Endodermal cell (in vitro differentiated cells): ENCODE data around the gene H6PD. TPM values are rescaled to one million over a fixed set of nuclear protein-coding genes. Genes with fewer than 3 reads are reported as not detected.

Experiments used
- DNase-seq: peaks from one replicate; pipeline ENCODE4 v3.0.0-alpha.2; 2017
- H3K27ac ChIP-seq: 2 replicates; pipeline ENCODE4 v1.5.1; 2013; ENCODE audit warnings: mild to moderate bottlenecking, low read depth, low read length, moderate library complexity
- H3K27me3 ChIP-seq: 2 replicates; pipeline ENCODE4 v1.6.1; 2013; ENCODE audit warnings: mild to moderate bottlenecking, low read length, moderate library complexity; ENCODE audit not compliant: insufficient read depth, control insufficient read depth, poor library complexity, severe bottlenecking
- H3K36me3 ChIP-seq: 2 replicates; pipeline ENCODE4 v1.7.0; 2013; ENCODE audit warnings: mild to moderate bottlenecking, low read length, moderate library complexity; ENCODE audit not compliant: control insufficient read depth, insufficient read depth
- H3K4me1 ChIP-seq: one replicate; pipeline ENCODE4 v1.7.0; 2013; ENCODE audit warnings: low read length; ENCODE audit not compliant: control insufficient read depth, insufficient read depth
- H3K4me3 ChIP-seq: 2 replicates; pipeline ENCODE4 v1.5.1; 2013; ENCODE audit warnings: mild to moderate bottlenecking, low read length, moderate library complexity
- H3K9ac ChIP-seq: 2 replicates; pipeline ENCODE4 v1.6.1; 2013; ENCODE audit warnings: mild to moderate bottlenecking, low read length, moderate library complexity; ENCODE audit not compliant: poor library complexity, severe bottlenecking; ENCODE audit errors: extremely low read depth
- H3K9me3 ChIP-seq: 2 replicates; pipeline ENCODE4 v1.6.1; 2013; ENCODE audit warnings: mild to moderate bottlenecking, low read length, moderate library complexity; ENCODE audit not compliant: control insufficient read depth
- H3K27ac Mint-ChIP-seq: 2 replicates; pipeline ENCODE4 v1.8.0; 2020; ENCODE audit warnings: mixed read lengths
- H3K27me3 Mint-ChIP-seq: 2 replicates; pipeline ENCODE4 v1.8.0; 2021; ENCODE audit warnings: mild to moderate bottlenecking, mixed read lengths; ENCODE audit not compliant: insufficient read depth
- H3K36me3 Mint-ChIP-seq: 2 replicates; pipeline ENCODE4 v1.8.0; 2020; ENCODE audit warnings: low read depth, mixed read lengths
- H3K4me1 Mint-ChIP-seq: 2 replicates; pipeline ENCODE4 v1.8.0; 2020; ENCODE audit warnings: mixed read lengths
- H3K4me3 Mint-ChIP-seq: 2 replicates; pipeline ENCODE4 v1.8.0; 2020; ENCODE audit warnings: mild to moderate bottlenecking, moderate library complexity, mixed read lengths
- H3K9me3 Mint-ChIP-seq: 2 replicates; pipeline ENCODE4 v1.8.0; 2020; ENCODE audit warnings: mild to moderate bottlenecking, mixed read lengths
- WGBS, 2 experiments: methylation state at CpG; one replicate each; pipeline versions ENCODE4 v1.1.5 to v1.1.7; 2013; ENCODE audit warnings: missing lambda C conversion rate in 2 of 2, mixed read lengths in 1 of 2; ENCODE audit not compliant: insufficient coverage in 1 of 2, insufficient read length in 1 of 2; 5-methylcytosine and 5-hydroxymethylcytosine counted together
- total RNA-seq, 2 donors: library from RNA; stranded (reverse); fragmentation: NEBNext Ultra II Directional in 1 of 2; extraction: Animal tissue kit (Norgen Biotek cat#: 25700) in 1 of 2; gene quantifications; 2 replicates in 1 of 2; 3 replicates in 1 of 2; pipeline ENCODE4 v1.2.1, GENCODE V29; 2021
- TF ChIP-seq, protein P1 (sequence below): fragments of 200-600 bp; sonication (generic); conservative IDR thresholded peaks from 2 replicates; pipeline ENCODE4 v1.5.0; 2021; ENCODE audit warnings: antibody characterized with exemption, mild to moderate bottlenecking

H6PD gene
- total RNA-seq, 2 donors from 2014 or later, result 21.5 to 34.4 TPM

DNA sequence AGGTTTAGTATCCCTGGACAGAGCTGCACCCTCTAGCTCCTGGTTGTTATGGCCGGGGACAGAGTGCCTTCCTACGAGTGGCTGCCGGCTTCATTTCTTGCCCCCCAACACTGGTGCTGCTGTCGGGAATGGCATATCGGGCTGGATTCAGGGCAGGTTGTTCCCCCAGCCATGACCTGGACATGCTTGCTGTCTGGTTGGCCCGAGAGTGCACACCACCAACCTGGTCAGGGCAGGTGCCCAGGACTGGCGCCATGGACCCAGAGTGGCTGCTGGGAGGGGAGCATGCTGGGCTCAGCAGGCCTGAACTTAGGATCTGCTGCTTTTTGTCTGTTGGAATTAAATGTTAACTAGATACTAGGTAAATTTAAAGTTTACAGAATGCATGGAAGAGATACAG is 21.8 kb downstream of the H6PD start:
- H3K27ac ChIP-seq, result no peak overlapping the region
- WGBS, 2 experiments, result 90 to 93% methylated on average over 5 to 7 of the region's 7 CpGs
- TF ChIP-seq, protein P1, sequence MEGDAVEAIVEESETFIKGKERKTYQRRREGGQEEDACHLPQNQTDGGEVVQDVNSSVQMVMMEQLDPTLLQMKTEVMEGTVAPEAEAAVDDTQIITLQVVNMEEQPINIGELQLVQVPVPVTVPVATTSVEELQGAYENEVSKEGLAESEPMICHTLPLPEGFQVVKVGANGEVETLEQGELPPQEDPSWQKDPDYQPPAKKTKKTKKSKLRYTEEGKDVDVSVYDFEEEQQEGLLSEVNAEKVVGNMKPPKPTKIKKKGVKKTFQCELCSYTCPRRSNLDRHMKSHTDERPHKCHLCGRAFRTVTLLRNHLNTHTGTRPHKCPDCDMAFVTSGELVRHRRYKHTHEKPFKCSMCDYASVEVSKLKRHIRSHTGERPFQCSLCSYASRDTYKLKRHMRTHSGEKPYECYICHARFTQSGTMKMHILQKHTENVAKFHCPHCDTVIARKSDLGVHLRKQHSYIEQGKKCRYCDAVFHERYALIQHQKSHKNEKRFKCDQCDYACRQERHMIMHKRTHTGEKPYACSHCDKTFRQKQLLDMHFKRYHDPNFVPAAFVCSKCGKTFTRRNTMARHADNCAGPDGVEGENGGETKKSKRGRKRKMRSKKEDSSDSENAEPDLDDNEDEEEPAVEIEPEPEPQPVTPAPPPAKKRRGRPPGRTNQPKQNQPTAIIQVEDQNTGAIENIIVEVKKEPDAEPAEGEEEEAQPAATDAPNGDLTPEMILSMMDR, result no peak
- Mint-ChIP-seq H3K27ac (no peak overlapping the region), H3K9me3 (peaks cover 29% of the 10 kb centered on the region), H3K27me3 (no peaks in the 10 kb centered on the region), H3K4me1 (peaks cover 19% of the 10 kb centered on the region), H3K4me3 (no peak overlapping the region), H3K36me3 (peaks cover 32% of the 10 kb centered on the region)
- H3K9me3 ChIP-seq, result peaks cover 18% of the 10 kb centered on the region
- no peak overlapping the region for H3K4me3 ChIP-seq
- no peak for DNase-seq
- H3K27me3 ChIP-seq, result no peaks in the 10 kb centered on the region
- no peaks in the 10 kb centered on the region for H3K36me3 ChIP-seq
- no peak overlapping the region for H3K9ac ChIP-seq
- H3K4me1 ChIP-seq, result peaks cover 7% of the 10 kb centered on the region

DNA sequence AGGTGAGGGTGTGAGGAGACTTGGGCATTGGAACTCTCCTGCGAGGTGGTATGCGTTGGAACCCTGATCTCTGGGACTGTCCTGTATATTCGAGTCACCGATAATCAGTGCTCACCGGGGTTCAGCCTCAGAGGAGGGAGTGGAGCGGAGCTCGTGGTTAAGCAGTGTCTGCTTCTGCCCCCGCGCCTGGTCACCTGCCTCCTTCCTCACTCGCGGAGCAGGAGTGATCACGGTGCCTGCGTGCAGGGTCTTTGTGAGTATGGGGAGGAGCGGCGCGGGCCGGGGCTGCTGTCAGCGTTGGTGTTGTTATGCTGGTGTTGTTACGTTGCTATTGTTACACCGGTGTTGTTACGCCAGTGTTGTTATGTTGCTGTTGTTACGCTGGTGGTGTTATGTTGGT is 23.3 kb downstream of the H6PD start:
- Histone ChIP-seq H3K4me1 (peaks cover 2% of the 10 kb centered on the region), H3K27me3 (no peaks in the 10 kb centered on the region), H3K9ac (no peak overlapping the region), H3K36me3 (no peaks in the 10 kb centered on the region), H3K27ac (no peak overlapping the region), H3K9me3 (peaks cover 18% of the 10 kb centered on the region), H3K4me3 (no peak overlapping the region)
- peaks cover 29% of the 10 kb centered on the region for H3K9me3 Mint-ChIP-seq
- H3K36me3 Mint-ChIP-seq, result peaks cover 36% of the 10 kb centered on the region
- WGBS, 2 experiments, result 97 to 98% methylated on average over 7 to 22 of the region's 22 CpGs
- DNase-seq, result no peak
- H3K4me3 Mint-ChIP-seq, result no peak overlapping the region
- H3K27ac Mint-ChIP-seq, result no peak overlapping the region
- H3K4me1 Mint-ChIP-seq, result peaks cover 9% of the 10 kb centered on the region
- TF ChIP-seq, protein P1, result no peak
- no peaks in the 10 kb centered on the region for H3K27me3 Mint-ChIP-seq

DNA sequence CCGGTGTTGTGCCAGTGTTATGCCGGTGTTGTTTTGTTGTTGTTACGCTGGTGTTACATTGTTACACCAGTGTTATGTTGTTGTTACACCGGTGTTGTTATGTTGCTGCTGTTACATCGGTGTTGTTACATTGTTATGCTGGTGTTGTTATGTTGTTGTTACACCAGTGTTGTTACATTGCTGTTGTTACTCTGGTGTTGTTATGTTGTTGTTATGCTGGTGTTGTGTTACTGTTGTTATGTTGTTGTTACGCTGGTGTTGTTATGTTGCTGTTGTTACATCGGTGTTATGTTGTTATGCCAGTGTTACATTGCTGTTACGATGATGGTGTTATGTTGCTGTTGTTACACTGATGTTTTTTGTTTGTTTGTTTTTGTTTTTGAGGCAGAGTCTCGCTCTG is 24.1 kb downstream of the H6PD start:
- WGBS, 2 experiments, result 93 to 96% methylated on average over 5 to 8 of the region's 9 CpGs
- peaks cover 29% of the 10 kb centered on the region for H3K9me3 Mint-ChIP-seq
- H3K36me3 Mint-ChIP-seq, result peaks cover 36% of the 10 kb centered on the region
- no peak for DNase-seq
- H3K27me3 Mint-ChIP-seq, result no peaks in the 10 kb centered on the region
- TF ChIP-seq, protein P1, result no peak
- no peak overlapping the region for H3K4me3 Mint-ChIP-seq
- peaks cover 2% of the 10 kb centered on the region for H3K4me1 Mint-ChIP-seq
- Histone ChIP-seq H3K4me1 (no peaks in the 10 kb centered on the region), H3K4me3 (peak overlapping the region; percentile 14), H3K27me3 (no peaks in the 10 kb centered on the region), H3K9ac (no peak overlapping the region), H3K36me3 (no peaks in the 10 kb centered on the region), H3K27ac (no peak overlapping the region), H3K9me3 (peaks cover 18% of the 10 kb centered on the region)
- H3K27ac Mint-ChIP-seq, result no peak overlapping the region
